GM21360 (cell line): ENCODE data around the gene ELAVL2.

Experiments used
- ATAC-seq: cut with Tn5 transposase; IDR thresholded peaks from one replicate; pipeline ENCODE4 v1.9.1; 2021; ENCODE audit warnings: mild to moderate bottlenecking, moderate library complexity; ENCODE audit not compliant: unreplicated experiment

Gene ELAVL2

DNA sequence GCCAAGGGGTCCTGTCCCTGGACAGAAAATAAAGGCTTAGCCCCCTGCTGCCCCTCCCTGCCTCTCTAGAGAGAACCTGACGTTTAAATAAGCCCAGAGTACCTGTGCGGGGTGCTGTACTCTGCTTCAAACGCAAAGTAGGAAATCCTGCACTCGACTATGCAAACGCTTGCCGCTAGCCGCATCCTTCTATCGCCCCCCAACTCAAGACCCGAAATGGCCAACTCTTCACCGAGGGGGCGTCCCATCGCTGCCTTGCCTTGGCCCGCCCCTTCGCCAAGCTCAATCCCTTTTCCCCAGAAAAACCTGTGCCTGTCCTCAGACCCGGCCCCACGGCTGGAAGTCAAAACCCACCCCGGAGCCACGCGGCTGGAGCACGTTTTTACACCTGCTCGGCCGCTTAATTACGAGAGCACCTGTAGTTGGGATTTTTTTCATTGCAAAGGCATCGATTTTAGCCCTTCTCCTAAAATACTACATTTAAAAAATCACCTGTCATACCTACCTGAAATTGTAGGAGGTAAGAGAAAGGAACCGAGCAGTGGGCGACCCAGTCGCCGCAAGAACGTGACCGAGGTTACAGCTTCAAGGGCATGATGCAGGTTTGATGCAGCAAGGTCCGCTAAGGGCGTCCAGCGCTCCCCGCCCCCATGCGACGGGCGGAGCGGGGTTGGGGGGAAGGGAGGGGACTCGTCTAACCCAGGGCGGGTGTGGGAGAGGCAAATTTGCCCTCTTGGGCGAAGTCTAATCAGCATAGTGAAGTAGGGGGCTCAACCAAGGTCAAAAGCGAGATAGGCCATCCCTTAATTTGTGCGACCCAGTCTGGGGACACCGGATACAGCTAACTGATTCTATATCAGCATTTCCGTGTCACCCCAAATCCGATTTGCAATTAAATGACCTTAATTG, 3.5 kb downstream of the ELAVL2 start:
- ATAC-seq = no peak

- ATAC-seq = no peak
Observed at GRCh38 chr9:23821375-23822181, 4.5 kb downstream of the ELAVL2 start.

GRCh38 chr9:23820451-23821374, 5.3 kb downstream of the ELAVL2 start:
- no peak for ATAC-seq

- ATAC-seq = no peak
Observed at GRCh38 chr9:23819403-23819802, 6.6 kb downstream of the ELAVL2 start.

DNA sequence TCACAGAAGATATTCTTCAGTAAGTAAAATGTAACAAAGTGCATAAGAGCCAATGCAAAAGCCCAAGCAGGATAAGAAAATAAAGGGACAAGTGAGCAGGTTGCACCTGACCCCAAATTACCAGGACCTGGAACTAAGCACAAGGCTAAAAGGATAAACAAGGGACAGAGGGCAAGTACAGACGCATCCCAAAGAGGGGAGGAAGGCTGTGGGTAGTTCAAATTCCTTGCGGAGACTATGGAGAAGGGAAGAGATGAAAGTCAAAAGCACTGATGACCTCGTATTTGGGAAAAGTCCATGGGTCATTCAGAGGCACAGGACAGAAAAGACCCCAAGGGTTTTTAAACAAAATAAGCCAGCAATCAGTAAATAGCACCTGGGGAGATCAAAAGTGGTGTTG, 11.8 kb downstream of the ELAVL2 start:
- no peak for ATAC-seq

- no peak for ATAC-seq
Observed at GRCh38 chr9:23812673-23813072, 13.4 kb downstream of the ELAVL2 start.

GRCh38 chr9:23811633-23812032, 14.4 kb downstream of the ELAVL2 start:
- ATAC-seq = no peak

GRCh38 chr9:23803216-23803615, 22.8 kb downstream of the ELAVL2 start:
- no peak for ATAC-seq

DNA sequence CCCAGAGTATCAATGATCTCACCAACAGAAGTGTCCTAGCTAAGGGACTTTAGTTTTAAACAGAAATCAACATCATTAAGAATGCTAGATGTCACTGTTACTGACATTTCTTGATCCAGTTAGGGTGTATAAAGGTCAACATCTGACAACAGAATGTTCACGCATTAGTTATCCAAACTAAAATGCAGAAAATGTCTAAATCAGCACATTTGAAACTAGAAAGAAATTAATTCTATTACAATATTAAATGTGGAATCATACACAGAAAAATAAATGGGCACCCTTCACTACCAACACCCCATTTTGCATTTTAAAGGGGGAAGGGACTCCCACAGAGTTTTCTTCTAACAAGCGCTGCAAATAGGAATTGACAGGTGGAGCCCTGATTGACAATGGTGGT, 24.5 kb downstream of the ELAVL2 start:
- ATAC-seq = no peak

DNA sequence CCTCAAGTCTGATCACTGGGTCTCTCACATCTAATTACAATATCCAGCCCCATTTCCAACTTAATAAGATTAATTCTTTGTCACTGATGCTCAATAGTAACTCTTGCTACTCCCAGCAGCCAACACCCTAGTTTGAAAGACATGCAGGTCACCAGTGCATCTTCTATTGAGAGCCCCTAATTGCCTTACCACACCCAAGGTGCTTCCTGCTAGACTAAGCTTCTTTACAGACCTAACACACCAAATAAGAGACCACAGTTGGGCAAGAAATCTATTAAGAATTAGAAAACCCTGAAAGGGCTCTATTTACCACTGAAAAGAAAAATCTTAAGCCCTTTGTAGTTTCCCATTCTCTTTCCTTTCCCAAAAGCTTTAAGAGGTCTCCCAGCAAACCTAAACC, 26.5 kb downstream of the ELAVL2 start:
- ATAC-seq = no peak

DNA sequence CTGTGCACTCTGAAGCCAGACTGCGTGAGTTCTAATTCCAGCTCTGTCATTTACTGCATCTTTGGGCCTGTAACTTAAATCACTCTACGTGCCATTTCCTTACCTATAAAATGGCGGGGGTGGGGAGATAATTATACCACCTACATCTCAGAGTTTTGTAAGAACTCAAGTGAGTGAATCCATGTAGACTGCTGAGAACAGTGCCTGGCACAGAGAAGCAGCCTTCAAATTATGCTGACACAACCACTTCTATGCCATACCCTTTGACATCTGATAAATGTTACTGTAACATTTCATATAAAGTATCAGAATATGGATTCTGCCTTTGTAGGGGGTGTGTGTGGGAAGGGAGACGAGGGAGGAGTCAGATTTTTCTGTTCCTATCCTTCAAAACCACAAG, 27.7 kb downstream of the ELAVL2 start:
- ATAC-seq = no peak

DNA sequence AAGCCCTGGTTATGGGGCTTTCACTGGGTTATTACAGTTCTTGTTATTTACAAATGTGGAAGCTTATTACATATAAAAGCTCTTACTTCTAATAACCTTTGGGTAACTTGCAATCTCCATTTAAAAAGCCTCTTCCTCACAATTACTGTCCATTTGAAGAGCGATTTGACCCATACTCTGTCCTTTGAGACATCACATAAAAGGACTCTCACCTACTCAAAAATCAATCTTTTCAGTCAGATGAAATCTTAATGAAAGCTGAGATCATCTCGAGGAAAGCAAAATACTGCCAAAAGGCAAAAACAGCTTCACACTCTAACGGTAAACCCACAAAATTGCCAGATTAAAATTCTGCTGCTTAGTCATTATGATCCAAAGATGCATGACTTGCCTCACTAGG, 29.8 kb downstream of the ELAVL2 start:
- ATAC-seq = no peak

DNA sequence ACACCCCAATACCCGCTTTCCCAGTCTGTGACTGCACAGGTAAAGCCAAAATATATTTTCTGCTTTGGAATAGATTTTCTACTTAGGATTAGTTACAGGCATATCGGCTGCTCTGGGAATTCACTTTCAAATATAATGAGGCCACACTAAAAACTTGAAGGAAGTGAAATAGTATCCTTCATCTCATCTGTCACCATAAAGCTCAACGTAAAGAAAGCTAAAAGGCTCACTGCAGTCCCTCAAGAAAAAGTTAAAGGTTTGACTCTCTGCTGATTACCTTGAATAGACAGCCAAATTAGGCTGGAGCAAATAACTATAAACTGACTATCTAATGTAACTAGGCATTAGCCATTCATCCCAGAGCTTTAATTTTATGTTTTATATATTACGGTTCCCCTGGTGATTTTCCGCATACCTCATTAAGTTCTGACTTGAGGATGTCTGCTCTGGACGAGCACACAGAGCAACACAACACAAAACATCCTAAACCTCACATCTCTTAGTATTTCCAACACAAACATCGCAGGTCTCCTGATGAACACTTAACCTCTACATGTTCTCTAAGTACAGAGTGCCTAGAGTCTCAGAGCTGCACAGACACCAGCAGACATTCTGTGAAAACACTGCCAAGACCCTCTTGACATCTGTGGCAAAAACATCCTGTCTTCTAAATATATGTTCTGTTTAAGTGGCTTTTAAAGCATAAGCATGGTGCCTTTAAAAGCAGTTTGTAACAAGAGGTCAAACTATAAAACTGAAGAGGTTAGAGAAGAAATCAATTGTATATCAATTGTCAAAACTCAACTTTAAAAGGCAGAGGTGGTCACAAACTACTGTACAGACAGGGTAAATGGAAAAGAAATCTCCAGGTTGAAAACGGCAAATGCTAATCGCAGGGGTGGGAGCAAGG, 35.4 kb downstream of the ELAVL2 start:
- no peak for ATAC-seq

DNA sequence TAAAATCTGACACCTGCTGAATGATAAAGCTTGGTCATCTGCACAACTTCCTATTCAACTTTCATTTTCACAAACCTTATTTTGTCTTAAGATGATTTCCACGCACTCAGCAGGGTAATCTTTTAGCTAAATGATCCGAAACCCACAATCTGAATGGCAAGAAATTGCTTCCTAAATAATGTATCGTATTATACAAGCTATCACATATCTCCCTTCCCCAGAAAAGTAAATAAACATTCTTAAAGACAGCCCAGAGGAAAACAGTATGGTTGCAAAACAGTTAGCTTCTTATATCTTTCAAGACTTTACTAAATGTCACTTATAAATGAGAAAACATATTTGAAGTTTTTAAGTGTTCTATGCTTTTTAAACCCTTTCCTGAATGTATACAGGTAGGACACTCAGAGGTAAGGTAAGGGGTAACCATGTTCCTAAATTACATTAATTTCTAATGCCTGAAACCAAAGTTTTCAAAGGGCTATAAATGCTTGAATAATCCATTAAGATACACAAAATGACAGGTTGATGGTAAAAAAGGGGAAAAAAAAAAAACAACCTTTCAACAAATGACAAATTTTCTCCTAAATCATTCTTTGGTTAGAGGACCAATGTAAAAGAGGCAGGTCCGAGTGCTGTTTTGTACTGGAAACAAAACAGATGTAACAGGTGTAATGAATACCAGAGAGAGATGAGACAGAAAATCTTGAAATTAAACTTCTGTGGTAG, 36.3 kb downstream of the ELAVL2 start:
- no peak for ATAC-seq

DNA sequence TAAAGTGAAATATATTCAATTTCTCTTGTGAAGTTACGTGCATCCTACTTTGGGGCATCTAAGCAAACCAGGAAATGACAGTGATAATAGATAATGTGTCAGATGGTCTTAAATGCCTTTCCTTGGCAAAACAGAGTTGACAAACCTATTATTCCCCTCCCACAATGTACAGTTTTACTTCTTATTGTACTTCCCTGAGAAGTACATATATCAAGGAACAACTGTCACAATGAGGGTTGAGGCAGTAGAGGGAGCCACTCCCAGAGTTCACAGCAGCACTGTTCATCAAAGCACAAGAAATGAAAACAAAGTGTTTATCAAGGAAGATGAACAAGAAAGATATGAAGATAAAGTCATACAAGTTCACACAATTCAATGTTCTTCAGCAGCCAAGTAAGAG, 41.1 kb downstream of the ELAVL2 start:
- ATAC-seq = no peak

DNA sequence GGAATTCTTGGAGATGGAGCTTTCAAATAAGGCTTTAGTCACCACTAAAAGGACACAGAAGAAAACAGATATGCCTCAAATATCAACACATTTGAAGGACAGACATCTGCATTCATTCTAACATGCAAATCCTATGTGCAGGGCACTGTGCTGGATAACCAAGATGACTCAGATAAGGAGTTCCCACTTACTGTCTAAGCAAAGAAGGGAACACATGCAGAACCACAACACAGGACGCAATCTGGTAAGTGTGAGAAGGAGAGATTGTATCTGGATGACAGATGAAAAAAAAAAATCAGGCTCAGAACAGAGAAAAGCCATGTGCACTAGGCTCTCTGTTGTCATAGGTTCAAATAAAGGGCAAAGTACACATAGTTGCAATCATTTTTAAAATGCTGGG, 42.5 kb downstream of the ELAVL2 start:
- no peak for ATAC-seq

DNA sequence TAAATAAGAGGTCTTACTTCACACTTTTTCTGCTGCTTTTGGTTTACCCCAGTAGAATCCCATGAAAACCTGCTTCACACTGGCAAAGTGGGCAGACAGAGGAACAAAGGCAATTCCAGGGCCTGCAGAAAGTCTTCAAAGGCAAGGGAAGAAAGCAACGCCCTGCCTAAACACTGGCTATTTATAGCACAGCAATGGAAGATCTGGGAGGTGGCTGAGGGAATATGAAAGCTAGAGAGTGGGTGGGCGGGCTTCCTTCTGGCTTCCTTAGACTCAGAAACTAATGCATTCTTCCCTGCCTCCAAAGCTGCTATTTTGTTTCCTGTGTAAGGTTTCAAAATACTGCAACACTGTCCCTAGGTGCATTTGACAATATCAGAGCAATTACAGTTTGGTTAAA, 46.8 kb downstream of the ELAVL2 start:
- ATAC-seq = no peak

GRCh38 chr9:23777328-23777727, 48.7 kb downstream of the ELAVL2 start:
- ATAC-seq = no peak

- ATAC-seq = no peak
Observed at GRCh38 chr9:23775549-23775948, 50.5 kb downstream of the ELAVL2 start.
